ENCODE data around the gene ZNF768.

ZNF768 gene

DNA sequence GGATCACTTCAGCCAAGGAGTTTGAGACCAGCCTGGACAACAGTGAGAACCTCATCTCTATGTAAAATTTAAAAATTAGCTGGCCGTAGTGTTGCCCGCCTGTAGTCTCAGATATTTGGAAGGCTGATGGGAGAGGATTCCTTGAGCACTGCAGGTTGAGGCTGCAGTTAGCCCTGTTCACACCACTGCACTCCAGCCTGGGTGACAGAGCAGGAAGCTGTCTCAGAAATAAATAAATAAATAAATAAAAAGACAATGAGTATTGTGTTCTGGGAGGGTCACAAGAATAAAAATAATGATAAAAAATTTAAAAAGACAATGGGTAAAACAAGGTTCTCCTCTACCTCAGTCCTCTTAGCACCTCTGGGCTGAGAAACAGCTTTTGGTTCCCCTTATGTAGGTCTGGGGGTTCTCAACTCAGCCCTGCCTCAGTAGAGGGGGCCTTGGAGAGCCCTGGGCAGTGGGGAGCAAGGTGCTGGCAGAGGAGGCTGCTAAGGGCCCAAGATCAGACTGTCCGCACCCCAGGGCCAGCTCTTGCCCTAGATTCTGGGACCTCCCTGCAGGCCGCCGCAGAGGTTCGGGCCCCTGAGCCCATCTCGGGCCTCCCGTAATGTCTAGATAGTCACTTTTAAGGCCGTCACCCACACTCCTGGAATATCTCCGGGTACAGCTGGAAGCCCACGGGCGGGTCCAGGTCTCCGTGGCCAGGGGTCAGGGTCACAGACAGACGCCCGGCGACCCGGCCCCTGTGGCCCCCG lies 28.4 kb upstream of the ZNF768 start:
- Histone ChIP-seq H3K36me3 (peaks cover 19 to 43% (median 25%) of the 10 kb centered on the region in 3 donors), H3K4me1 (peaks cover 0 to 20% (median 16%) of the 10 kb centered on the region in 4 donors), H3K27ac (no peak overlapping the region), H3K9me3 (no peaks in the 10 kb centered on the region), H3K4me3 (no peak overlapping the region), H3K27me3 (no peaks in the 10 kb centered on the region)
- intact Hi-C loops (cut with DNase I; ENCODE audit: low total_unique reads), result no loop called here
- TF ChIP-seq, protein P1, sequence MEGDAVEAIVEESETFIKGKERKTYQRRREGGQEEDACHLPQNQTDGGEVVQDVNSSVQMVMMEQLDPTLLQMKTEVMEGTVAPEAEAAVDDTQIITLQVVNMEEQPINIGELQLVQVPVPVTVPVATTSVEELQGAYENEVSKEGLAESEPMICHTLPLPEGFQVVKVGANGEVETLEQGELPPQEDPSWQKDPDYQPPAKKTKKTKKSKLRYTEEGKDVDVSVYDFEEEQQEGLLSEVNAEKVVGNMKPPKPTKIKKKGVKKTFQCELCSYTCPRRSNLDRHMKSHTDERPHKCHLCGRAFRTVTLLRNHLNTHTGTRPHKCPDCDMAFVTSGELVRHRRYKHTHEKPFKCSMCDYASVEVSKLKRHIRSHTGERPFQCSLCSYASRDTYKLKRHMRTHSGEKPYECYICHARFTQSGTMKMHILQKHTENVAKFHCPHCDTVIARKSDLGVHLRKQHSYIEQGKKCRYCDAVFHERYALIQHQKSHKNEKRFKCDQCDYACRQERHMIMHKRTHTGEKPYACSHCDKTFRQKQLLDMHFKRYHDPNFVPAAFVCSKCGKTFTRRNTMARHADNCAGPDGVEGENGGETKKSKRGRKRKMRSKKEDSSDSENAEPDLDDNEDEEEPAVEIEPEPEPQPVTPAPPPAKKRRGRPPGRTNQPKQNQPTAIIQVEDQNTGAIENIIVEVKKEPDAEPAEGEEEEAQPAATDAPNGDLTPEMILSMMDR (IDR thresholded peaks at IDR 0.05), result no peak
- no peak for DNase-seq

DNA sequence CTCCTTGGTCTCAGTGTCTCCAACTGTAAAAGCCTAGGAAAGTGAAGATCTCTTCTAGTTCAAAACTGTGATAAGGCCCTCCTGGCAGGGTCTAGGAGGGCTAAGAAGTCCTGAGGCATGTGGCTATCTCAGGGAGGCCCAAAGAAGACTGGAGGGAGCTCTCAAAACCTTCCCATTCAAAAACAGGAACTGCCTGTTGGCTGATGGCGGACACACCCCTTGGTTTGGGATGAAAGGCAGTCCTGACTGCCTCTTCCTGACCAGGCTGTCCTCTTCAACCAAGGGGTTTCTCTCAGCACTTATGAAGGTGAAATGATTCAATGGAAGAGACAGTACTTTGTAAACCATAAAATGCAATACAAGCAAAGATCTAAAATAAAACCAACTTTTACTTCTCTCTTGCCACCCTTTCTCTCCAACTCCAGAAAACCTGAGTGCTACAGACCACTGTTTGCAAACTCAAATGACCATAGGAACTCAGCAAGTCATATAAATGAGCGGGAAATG lies 27.1 kb upstream of the ZNF768 start:
- no peaks in the 10 kb centered on the region for H3K27me3 ChIP-seq
- H3K27ac ChIP-seq, result no peak overlapping the region
- intact Hi-C loops (cut with DNase I; ENCODE audit: low total_unique reads), result no loop called here
- H3K9me3 ChIP-seq, result no peaks in the 10 kb centered on the region
- TF ChIP-seq, protein P1 (IDR thresholded peaks at IDR 0.05), result no peak
- H3K36me3 ChIP-seq, result peaks cover 19 to 43% (median 25%) of the 10 kb centered on the region in 3 donors
- no peak overlapping the region for H3K4me3 ChIP-seq
- H3K4me1 ChIP-seq, result peaks cover 0 to 18% (median 16%) of the 10 kb centered on the region in 4 donors
- DNase-seq, result no peak

DNA sequence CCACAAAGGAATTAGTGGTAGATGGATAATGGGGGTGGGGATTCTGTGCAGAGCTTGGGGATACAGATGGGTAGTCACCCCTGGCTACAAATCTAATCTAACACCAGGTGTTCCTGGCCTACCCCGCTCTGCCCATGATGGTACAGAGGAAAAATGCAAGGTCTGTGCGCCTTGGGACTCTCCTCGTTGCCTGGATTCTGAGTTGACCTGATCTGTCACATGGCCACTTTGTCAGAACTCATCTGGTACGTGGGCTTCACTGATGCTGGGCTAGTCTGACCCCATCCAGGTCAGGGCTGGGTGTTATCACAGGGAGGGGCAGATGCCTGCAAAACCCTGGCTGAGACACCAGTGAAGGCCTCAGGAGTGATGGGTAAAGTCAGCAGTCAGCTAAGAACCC lies 26.6 kb upstream of the ZNF768 start:
- peaks cover 0 to 18% (median 16%) of the 10 kb centered on the region in 4 donors for H3K4me1 ChIP-seq
- no peak for DNase-seq
- H3K9me3 ChIP-seq, result no peaks in the 10 kb centered on the region
- H3K36me3 ChIP-seq, result peaks cover 19 to 43% (median 25%) of the 10 kb centered on the region in 3 donors
- intact Hi-C loops (cut with DNase I; ENCODE audit: low total_unique reads), result no loop called here
- TF ChIP-seq, protein P1 (IDR thresholded peaks at IDR 0.05), result no peak
- no peak overlapping the region for H3K27ac ChIP-seq
- no peaks in the 10 kb centered on the region for H3K27me3 ChIP-seq
- no peak overlapping the region for H3K4me3 ChIP-seq

DNA sequence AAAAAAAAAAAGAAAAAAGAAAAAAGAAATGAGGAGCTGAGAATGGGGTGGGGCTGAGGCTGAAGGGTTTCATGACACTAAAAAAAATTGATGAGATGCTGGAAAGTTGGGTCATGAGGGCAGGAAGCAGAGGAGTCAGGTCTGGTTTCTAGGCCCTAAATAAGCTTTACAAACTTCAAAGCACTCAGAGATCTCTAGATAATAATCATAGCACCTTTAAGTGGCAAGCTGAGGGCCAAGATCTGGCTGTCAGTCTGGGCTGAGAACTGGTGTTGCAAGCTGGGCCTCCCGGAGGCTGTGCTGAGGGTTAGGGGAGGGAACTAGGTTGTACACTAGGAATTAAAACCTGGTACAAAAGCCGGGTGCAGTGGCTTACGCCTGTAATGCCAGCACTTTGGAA lies 25.4 kb upstream of the ZNF768 start:
- no peak for DNase-seq
- H3K4me1 ChIP-seq, result peaks cover 0 to 8% (median 8%) of the 10 kb centered on the region in 4 donors
- H3K36me3 ChIP-seq, result peaks cover 19 to 43% (median 25%) of the 10 kb centered on the region in 3 donors
- H3K9me3 ChIP-seq, result no peaks in the 10 kb centered on the region
- intact Hi-C loops (cut with DNase I; ENCODE audit: low total_unique reads), result no loop called here
- TF ChIP-seq, protein P1 (IDR thresholded peaks at IDR 0.05), result no peak
- no peak overlapping the region for H3K27ac ChIP-seq
- H3K4me3 ChIP-seq, result no peak overlapping the region
- H3K27me3 ChIP-seq, result no peaks in the 10 kb centered on the region

DNA sequence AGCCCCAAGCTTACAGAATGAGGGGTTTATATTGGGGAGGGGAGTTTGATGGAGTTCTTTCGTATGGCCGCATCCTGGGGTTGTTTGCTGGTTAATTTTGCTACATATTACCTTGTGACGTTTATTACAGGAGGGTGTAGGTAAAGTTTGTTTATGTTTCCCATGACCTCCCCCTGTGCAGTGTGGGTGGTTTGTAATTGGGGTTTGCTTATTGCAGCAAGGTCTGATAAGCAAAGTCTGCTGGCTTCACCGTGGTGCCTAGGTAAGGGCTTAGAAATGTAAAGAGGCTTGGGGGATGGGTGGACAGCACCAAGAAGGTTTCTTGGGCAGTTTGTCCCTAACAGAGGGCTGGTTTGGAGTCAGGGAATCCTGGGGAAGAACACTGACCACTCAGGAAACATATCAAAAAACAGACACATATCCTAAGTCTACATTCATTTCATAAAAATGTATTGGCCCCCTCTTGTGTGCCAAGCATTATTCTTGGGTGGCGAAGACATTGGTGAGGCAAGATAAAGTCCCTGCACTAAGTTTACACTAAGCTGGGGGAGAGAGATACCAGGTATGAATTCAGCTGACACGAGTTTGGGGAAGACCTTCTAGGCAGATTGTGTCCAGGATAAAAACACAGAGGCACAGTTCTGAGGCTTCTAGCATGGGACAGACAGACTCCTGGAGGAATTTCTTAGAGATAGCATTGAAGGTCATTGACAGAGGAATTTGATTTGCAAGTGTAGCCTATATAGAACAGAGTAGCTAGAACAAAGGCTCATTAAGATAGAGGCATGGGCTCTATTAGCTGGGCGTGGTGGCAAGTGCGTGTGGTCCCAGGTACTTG lies 22.3 kb upstream of the ZNF768 start:
- H3K27ac ChIP-seq, result no peak overlapping the region
- no peak overlapping the region for H3K4me3 ChIP-seq
- intact Hi-C loops (cut with DNase I; ENCODE audit: low total_unique reads), result no loop called here
- no peaks in the 10 kb centered on the region for H3K4me1 ChIP-seq
- no peaks in the 10 kb centered on the region for H3K9me3 ChIP-seq
- no peak for DNase-seq
- H3K36me3 ChIP-seq, result peaks cover 0 to 14% (median 0%) of the 10 kb centered on the region in 3 donors
- H3K27me3 ChIP-seq, result no peaks in the 10 kb centered on the region
- TF ChIP-seq, protein P1 (IDR thresholded peaks at IDR 0.05), result no peak
